Kidney epithelial cell (primary cell): ENCODE data around the gene RNF32. TPM values are rescaled to one million over a fixed set of nuclear protein-coding genes. Genes with fewer than 3 reads are reported as not detected.

Experiments used
- DNase-seq: peaks from one replicate; pipeline ENCODE4 v3.0.0-alpha.2; 2010; ENCODE audit warnings: low read depth
- H3K27me3 ChIP-seq: 2 replicates; pipeline ENCODE4 v1.6.0; 2011; ENCODE audit warnings: low read length; ENCODE audit not compliant: control insufficient read depth, insufficient read depth
- H3K36me3 ChIP-seq: 2 replicates; pipeline ENCODE4 v1.5.1; 2011; ENCODE audit warnings: low read length; ENCODE audit not compliant: control insufficient read depth, insufficient read depth
- H3K4me3 ChIP-seq: 2 replicates; pipeline ENCODE4 v1.5.1; 2011; ENCODE audit warnings: low read depth, mild to moderate bottlenecking, control low read depth, low read length
- total RNA-seq: library from RNA; depleted of rRNA; stranded (reverse); fragments of >200 nt; gene quantifications from 2 replicates; pipeline ENCODE4 v1.2.3, GENCODE V29; 2015
- TF ChIP-seq, protein P1 (sequence below): IDR thresholded peaks from 2 replicates; pipeline ENCODE4 v1.5.1; 2011; ENCODE audit warnings: mild to moderate bottlenecking, moderate library complexity, low read length, control low read depth, inconsistent platforms; ENCODE audit not compliant: insufficient read depth, poor library complexity, severe bottlenecking

Gene RNF32
- total RNA-seq, 1 donor from 2014 or later = 0.75 TPM

DNA sequence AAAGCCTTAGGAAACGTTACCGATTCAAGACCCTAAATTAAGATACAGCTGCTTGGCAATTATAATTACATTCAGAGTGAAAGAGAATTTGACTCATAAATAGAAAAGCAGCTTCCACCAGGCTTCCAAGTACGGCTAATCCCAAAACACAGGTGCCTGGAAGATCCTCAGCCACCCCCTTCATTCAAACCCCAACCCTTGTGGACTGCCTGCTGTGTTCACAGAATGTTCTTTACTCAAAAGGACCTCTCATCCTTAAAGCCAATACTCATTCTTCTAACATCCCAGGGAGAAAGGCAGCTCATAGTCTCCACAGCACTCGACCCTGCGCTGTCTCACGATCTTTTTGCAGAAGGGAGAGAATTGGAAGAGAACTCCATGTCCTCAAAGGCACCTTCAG, 32.9 kb downstream of the RNF32 start:
- TF ChIP-seq, protein P1, sequence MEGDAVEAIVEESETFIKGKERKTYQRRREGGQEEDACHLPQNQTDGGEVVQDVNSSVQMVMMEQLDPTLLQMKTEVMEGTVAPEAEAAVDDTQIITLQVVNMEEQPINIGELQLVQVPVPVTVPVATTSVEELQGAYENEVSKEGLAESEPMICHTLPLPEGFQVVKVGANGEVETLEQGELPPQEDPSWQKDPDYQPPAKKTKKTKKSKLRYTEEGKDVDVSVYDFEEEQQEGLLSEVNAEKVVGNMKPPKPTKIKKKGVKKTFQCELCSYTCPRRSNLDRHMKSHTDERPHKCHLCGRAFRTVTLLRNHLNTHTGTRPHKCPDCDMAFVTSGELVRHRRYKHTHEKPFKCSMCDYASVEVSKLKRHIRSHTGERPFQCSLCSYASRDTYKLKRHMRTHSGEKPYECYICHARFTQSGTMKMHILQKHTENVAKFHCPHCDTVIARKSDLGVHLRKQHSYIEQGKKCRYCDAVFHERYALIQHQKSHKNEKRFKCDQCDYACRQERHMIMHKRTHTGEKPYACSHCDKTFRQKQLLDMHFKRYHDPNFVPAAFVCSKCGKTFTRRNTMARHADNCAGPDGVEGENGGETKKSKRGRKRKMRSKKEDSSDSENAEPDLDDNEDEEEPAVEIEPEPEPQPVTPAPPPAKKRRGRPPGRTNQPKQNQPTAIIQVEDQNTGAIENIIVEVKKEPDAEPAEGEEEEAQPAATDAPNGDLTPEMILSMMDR = no peak
- Histone ChIP-seq H3K36me3 (no peaks in the 10 kb centered on the region), H3K4me3 (no peak overlapping the region), H3K27me3 (no peaks in the 10 kb centered on the region)
- no peak for DNase-seq

DNA sequence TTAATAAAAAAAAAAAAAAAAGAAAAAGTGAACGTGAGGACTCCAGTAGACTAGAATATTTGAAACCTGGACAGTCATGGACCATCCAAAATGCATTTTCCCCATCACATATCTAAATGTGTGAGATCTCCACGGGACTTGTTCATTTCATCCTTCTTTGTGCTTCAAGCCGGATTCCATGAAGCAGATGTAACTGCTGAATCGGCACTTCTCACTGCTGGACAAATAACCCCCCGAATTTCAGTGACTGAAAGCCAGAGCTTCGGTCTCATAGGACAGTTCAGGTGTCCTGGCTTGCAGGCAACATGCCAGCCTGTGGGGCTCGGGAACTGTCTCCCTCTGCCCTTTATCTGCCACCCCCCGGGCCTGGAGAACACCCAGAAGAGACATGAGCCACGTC, 33.3 kb downstream of the RNF32 start:
- TF ChIP-seq, protein P1 = no peak
- no peaks in the 10 kb centered on the region for H3K27me3 ChIP-seq
- no peak overlapping the region for H3K4me3 ChIP-seq
- no peaks in the 10 kb centered on the region for H3K36me3 ChIP-seq
- no peak for DNase-seq

DNA sequence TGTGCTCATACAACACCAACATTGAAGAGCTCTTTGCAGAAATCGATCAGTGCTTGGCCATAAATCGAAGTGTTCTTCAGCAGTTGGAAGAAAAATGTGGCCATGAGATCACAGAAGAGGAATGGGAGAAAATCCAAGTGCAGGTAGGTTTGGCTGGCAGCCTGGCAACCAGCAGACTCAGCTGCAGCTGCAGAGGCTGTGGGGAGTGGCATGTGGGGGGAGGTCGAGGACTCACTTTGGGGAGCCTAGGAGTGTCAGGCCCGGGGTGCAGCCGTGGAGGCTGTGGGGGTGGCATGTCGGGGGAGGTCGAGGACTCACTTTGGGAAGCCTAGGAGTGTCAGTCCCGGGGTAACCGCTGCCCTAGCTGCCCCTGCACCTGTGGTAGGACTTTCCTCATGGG, 35.1 kb downstream of the RNF32 start:
- TF ChIP-seq, protein P1 = no peak
- no peak for DNase-seq
- H3K36me3 ChIP-seq = no peaks in the 10 kb centered on the region

DNA sequence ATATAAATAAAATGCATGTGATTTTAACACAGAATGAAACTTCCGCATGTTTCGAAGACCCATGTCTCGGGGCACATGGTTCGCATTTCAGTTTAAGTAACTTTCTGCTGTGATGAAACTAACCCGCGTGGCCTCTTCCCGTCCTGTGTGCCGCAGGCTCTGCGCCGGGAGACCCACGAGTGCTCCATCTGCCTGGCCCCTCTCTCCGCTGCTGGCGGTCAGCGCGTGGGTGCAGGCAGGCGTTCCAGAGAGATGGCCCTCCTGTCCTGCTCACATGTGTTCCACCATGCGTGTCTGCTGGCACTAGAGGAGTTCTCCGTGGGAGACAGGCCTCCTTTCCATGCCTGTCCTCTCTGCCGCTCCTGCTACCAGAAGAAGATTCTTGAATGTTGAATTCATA, 35.7 kb downstream of the RNF32 start:
- no peak overlapping the region for H3K4me3 ChIP-seq
- H3K27me3 ChIP-seq = no peaks in the 10 kb centered on the region
- no peak for DNase-seq
- TF ChIP-seq, protein P1 = no peak
- no peaks in the 10 kb centered on the region for H3K36me3 ChIP-seq

More for the DNA sequence above, 35.1 kb downstream of the RNF32 start:
- no peak overlapping the region for H3K4me3 ChIP-seq
- H3K27me3 ChIP-seq = no peaks in the 10 kb centered on the region

GRCh38 chr7:156677374-156678054, 36.9 kb downstream of the RNF32 start:
- TF ChIP-seq, protein P1 = no peak
- DNase-seq = no peak
- Histone ChIP-seq H3K27me3 (no peaks in the 10 kb centered on the region), H3K4me3 (no peak overlapping the region), H3K36me3 (no peaks in the 10 kb centered on the region)

DNA sequence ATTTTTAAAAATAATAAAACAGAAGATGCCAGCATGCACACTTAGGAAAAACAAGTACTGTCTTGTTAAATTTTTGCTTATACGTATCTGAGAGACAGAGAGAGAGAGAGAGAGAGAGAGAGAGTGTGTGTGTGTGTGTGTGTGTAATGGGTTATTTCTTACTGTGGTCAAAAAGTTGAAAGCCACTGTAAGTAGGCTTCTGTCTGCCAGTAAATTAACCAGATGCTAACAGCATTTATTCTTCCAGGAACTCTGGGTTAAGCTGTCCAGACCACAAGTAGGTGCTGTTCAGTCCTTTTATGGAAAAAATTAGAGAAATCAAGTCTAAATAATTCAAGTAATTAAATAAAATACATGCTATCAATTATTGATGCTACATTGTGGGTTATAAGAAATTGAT, 39.7 kb downstream of the RNF32 start:
- Histone ChIP-seq H3K4me3 (no peak overlapping the region), H3K27me3 (no peaks in the 10 kb centered on the region), H3K36me3 (no peaks in the 10 kb centered on the region)
- no peak for DNase-seq
- TF ChIP-seq, protein P1 = no peak
